ENCODE measurements around the gene PGRMC2. TPM values are rescaled to one million over a fixed set of nuclear protein-coding genes. Genes with fewer than 3 reads are reported as not detected.

PGRMC2 gene
- total RNA-seq, 1 donor from 2014 or later: 38.5 TPM

Other genes starting within 250 kb of the PGRMC2 start
- gene LARP1B, start 226.5 kb downstream of the PGRMC2 start, total RNA-seq: 32.5 TPM